SK-MEL-5 (cell line): Measurements from ENCODE around the gene GABBR2. TPM values are rescaled to one million over a fixed set of nuclear protein-coding genes. Genes with fewer than 3 reads are reported as not detected.

ENCODE experiments used
- DNase-seq: peaks from one replicate; pipeline ENCODE4 v3.0.0-alpha.2; 2016; ENCODE audit warnings: low read depth, low spot score
- in situ Hi-C: cut with HindIII; loops from 2 replicates; pipeline ENCODE4 v1.10.0; 2016; ENCODE audit warnings: low sequenced_read_pairs, high pct_unique_total_duplicates, low pct_unique_long_range_greater_than_20kb
- total RNA-seq: library from RNA; depleted of rRNA; stranded (reverse); fragments of >200 nt; shearing (Covaris generic); gene quantifications from 2 replicates; pipeline ENCODE4 v1.2.3, GENCODE V29; 2014

GABBR2 gene
- total RNA-seq, 1 experiment from 2014 or later = 0.50 TPM

DNA sequence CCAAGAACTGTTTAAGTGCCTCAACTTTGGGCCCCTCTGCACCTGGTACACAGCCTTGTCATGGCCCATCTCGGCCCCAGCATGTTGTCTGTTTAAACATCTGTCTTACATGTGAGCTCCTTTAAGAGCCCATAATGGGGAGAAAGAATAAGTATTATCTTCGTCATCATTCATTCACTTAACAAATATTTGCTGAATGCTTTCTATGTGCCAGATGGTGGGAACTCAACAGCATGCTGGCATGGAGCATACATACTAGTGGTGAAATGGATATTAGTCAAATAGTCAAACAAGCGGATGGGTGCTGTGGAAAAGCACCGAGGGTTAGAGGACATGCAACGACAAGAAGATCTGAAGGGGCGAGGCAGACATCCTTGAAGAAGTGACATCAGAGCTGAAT lies 54.5 kb downstream of the GABBR2 start:
- DNase-seq = no peak
- in situ Hi-C loops = no loop called here

DNA sequence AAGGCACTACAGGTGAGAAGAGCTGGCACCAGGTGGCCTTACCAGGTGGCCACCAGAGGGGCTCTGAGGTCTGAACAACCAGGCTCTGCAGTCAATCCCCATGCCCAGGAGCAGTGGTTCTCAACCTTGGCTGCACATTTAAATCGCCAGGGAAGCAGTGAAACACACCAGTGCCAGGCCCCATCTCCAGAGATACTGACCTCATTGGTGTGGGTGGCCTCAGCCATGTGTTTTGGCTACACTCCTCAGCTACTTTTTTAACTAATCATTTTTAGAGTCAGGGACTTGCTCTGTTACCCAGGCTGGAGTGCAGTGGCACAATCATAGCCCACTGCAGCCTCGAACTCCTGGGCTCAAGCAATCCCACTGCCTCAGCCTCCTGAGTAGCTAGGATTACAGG lies 56.0 kb downstream of the GABBR2 start:
- no peak for DNase-seq
- in situ Hi-C loops = no loop called here

DNA sequence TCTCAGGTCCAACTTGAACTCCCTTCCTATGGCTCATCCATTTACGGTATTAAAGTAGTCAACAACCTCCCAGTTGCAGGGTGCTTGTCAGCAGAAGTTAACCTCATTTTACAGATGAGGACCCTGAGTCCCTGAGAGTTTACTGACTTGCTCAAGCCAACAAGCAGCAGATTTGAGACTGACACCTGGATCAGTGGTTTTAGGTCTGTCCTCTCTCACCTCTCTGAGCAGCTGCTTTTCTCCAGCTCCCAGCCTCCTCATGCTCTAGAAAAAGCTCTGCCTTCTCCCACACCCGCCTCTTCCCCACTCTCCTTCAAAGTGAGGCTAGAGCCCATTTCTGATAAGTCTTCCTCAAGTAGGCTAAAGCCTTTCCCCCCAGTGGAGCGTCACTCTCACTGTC lies 56.4 kb downstream of the GABBR2 start:
- in situ Hi-C loops = no loop called here
- DNase-seq = no peak

DNA sequence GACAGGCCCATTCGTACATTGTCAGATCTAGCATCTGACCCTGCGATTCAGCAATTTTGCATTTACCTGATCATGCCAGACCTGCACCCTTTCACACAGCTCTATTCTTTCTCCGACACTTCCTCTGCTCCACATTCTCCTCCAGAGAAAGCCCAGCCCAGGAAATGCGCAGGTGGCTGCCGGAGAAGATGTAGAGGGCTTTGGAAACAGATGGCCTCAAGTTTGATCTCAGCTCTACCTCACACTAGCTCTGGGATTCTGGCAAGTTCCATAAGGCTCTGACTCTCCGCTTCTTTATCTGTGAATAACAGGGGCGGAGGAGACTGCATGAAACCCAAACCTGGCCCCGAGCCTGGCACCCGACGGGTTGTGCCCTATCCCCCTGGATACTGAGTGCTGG lies 61.5 kb downstream of the GABBR2 start:
- no peak for DNase-seq
- in situ Hi-C loops = no loop called here

DNA sequence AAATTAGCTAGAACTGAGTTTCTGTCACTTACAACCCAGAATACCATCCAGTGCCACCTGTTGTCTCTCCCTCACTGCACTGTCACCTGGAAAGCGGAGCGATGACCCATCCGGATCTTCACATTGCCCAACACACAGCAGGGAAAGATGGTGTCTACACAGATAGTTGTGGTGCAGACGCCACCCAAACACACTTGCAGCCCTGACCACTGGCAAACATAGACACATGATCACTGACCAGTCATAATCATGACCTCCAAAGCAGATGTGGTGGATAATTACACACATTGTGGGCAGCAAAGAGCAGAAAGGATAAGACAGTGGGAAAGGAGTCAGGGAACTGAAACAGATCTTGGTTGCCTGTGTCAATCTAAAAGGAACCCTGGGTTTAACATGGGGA lies 64.7 kb downstream of the GABBR2 start:
- in situ Hi-C loops = no loop called here
- no peak for DNase-seq

DNA sequence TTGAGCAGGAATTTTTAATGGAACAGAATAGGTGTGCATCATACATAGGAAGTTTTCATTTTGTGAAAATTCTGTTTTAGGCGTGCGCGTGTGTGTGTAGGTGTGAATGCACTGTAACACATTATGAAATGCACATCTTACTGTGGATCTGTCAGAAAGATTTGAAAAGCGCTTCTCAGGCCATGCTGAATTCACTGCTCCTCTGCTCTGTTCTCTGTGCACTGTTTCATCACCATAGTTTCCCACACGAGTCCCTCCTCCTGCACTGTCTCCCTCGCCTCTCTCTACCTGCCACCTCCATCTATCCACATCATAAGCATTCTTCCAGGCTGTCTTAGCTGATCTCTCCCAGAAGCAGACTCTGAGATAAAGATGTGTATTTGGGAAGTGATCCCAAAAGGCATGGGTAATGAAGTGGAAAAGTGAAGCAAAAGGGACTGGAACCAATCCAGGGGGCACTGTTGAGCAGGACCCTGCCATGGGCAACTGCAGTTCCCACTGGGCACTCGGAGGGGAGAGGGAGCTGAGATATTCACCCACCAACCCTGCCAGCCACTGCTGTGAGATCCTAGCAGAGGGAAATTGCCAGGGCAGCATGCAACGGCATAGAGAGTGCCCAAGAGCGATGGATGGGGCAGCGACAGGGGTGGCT lies 65.9 kb downstream of the GABBR2 start:
- peak; percentile 25 for DNase-seq
- in situ Hi-C loops = no loop called here

DNA sequence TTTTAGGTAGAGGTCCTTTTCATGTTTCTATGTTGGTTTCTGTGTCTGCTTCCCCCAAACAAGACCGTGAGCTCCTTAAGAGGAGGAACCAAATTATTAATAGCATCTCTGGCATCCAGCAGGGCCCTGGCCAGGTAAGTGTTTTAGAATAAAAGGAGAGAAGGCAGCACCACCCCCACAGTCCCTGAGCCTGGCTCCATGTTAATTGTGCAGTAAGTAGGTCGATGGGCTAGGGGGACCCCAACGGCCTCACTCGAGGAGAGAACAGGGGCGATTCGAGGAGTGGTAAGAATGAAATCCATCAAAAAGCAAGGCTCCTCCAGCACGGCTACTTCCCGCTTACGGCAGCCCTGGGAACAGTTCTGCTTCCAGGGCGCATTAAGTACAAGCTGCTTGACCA lies 67.0 kb downstream of the GABBR2 start:
- no peak for DNase-seq
- in situ Hi-C loops = no loop called here

DNA sequence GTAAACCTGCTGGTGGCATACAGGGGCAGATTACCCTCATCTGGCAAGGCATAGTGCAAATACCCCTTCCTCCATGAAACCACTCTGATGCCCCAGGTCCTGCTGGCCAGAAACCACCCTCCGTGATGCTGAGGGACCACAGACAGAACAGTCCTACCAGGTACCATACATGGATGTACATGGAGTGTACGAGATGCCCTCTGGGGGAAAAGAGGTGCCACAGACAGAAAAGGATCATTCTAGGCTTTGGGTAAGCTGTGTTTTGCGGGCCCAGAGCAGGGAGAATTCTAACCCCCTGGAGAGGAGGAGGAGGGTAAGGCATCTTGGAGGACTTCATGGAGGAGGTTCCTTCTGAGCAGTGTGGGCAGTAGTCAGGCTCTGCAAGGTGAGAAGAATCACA lies 68.3 kb downstream of the GABBR2 start:
- in situ Hi-C loops = no loop called here
- DNase-seq = no peak

DNA sequence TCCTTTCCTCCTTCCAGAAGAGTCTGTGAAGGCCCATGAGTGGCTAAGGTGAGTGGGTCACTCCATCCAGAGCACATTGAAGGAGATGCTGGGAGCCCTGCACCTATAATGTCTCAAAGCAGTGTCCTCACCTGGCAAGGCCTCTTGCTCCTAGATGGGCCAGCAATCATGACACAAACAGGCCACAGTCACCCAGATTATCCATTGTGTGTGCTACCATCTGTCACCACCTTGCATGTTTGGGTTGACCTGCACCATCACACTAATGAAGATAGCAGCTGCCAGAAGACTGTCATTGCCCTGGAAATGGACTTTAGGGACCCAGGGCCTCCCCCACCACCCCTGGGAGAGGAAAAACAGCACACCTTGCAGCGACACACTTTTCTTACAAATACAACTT lies 69.6 kb downstream of the GABBR2 start:
- in situ Hi-C loops = no loop called here
- DNase-seq = no peak

DNA sequence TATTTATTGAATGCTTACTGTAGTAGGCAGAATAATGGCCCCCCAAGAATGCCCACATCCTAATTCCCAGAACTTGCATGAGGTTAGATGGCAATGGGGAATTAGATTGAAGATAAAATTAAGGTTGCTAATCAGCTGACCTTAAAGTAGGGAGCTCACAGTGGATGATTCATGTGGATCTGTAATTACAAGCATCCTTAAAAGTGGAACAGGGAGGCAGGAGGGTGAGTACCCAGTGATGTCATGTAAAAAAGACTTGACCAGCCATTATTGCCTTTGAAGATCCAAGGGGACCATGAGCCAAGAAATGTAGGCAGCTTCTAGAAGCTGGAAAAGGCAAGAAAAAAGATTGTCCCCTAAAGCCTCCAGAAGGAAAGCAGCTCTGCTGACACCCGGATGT lies 71.4 kb downstream of the GABBR2 start:
- no peak for DNase-seq
- in situ Hi-C loops = no loop called here

DNA sequence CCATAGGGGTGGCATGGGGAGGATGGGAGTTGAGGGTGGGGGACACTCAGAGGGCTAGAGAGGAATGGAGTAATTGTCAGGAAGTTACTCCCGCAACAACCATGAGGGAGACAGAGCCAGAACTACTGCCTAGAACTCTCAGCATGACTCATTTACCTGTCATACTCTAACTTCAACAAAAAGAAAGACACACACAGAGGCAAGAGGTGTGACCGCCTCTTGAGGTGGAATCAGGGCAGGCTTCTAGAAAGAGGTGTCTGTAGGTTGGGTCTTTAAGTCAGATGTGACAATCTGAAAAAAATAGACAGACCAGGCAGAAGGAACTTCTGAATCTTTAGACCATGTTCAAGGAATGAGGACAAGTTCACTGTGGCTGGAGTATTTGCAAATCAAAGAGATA lies 73.4 kb downstream of the GABBR2 start:
- DNase-seq = no peak
- in situ Hi-C loops = no loop called here

DNA sequence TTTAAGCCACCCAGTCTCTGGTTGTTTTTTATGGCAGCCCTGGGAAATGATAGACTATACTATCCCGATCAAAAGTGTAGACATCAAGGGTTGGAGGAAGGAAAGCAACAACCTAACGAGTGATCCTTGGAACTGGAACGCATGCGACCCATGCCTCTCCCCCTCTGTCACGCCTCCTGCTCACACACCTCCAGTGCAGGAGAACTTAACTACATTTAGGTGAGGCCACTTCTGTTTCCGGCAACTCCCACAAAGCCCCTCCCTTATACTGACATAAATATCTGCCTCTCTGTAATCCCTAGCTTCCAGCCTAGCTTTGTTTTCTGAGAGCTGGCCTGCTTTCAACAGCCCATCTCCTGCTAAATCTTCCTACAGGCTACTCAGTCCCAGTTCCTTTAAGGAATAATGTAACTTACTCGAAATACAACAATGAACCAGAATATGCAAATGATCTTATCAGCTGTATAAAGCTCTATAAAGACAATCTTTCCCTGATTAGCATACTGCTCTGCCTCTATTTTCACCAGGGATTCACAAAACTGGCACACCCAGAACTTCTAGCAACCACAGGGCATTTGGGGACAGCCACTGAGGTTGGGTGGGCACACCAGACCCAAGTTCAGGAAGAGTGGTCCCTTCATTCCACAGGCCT lies 73.9 kb downstream of the GABBR2 start:
- DNase-seq = no peak
- in situ Hi-C loops = no loop called here

DNA sequence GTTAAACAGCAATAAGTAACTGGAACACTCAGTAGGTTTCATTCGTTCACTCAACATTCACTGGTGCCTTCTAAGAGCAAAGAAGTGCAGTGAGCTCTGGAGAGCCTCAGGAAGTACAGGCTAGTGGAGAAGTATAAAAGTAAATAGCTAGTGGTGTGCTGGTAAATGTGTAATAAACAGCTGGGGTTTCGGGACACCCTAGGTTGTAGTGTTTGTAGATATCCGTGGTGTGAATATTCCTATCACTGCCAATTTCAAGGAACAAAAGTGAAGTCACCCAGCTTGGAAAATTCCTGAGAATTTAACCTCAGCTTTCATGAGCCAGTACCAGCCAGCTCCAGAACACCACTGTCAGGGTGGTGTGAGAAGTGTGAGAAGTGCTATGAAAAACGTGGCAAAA lies 75.9 kb downstream of the GABBR2 start:
- DNase-seq = no peak
- in situ Hi-C loops = no loop called here

DNA sequence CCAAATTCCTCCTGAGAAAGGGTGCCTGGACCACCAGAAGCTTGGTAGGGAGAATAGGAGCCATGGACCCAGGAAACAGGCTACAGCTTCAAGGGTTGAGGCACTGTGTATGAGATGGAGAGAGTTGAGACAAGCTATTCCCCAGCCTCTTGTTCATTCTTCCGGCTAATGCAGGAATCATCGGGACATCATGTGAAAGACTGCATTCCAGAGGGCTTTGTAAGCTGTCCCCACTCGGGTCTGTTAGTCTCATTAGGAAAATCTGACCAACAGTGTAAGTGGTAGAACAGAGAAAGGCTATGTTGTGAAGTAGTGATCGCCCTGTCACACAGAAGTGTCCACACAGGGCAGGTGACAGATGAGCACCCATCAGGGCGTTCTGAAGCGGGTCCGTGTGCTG lies 81.4 kb downstream of the GABBR2 start:
- in situ Hi-C loops = no loop called here
- DNase-seq = peak; percentile 12

DNA sequence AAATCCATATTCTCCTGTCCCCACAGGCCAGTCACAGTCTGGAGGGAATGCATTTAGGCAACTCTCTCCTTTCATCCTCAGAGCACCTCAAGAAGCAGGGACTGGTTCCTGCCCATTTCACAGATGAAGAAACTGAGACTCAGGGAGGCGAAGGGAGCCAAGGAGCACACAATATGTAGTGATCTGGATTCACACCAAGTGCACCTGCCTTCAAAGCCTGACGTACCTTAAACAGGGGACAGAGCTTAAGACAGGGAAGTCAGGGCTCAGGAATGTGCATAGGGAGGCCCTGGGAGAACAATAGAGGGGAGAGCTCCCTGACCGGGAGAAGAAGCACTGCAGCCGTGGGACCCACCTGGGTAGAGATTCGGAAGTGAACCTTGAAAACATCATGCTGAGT lies 83.0 kb downstream of the GABBR2 start:
- DNase-seq = no peak

DNA sequence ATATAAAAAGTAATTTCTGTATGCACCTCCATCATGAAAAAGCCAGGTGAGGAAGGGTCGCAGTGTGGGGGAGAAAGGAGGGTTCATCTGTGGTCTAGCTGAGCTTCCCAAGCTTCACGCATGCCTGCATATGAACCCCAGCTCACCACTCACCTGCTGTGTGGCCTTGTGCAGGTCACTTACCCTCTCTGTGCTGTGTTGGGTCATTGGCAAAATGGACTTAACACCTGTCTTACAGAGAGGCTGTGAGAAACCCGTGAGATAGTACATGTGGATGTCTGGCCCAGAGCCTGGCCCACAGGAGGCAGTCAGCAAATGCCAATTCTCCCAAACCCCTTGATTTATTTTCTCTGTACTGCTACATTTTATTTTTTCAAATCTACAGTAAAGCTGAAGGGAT lies 88.9 kb downstream of the GABBR2 start:
- DNase-seq = no peak
- in situ Hi-C loops = no loop called here

More for the DNA sequence above, 83.0 kb downstream of the GABBR2 start:
- in situ Hi-C loops = no loop called here

DNA sequence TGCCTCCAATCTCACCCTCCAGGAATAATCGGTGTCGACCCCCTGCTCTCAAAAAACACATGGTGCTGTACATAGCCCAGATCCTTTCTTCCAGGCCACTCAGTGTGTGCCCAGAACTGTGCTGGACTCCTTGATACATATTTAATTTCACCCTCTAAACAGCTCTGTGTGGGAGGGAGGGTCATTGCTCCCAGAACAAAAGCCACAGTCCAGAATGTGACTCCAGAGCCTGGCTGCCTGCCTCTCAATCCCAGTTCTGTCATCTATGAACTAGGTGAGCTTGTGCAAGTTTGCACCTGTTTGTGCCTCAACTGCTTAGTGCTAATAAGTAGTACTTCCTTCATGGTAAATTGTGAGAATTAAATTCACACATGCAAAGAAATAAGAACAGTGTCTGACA lies 93.1 kb downstream of the GABBR2 start:
- in situ Hi-C loops = no loop called here
- DNase-seq = no peak

DNA sequence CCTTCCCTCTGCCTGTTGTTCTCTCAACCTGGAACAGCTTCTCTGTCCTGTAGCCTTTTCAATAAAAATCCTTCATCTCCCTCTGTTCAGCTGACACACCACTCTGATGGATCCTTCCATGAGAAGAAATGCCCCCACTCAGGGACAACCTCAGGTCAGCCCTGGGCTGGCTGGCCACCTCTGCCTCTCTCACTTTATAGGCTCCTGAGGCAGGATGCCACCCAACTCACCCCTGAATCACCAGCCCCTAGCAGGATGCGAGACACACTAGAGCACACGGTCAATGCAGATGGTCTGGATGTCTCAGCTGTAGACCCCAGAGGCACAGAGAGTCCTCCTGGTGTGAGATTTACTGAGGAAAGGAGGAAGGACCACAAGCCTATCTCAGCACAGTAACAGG lies 93.8 kb downstream of the GABBR2 start:
- in situ Hi-C loops = no loop called here
- DNase-seq = no peak

DNA sequence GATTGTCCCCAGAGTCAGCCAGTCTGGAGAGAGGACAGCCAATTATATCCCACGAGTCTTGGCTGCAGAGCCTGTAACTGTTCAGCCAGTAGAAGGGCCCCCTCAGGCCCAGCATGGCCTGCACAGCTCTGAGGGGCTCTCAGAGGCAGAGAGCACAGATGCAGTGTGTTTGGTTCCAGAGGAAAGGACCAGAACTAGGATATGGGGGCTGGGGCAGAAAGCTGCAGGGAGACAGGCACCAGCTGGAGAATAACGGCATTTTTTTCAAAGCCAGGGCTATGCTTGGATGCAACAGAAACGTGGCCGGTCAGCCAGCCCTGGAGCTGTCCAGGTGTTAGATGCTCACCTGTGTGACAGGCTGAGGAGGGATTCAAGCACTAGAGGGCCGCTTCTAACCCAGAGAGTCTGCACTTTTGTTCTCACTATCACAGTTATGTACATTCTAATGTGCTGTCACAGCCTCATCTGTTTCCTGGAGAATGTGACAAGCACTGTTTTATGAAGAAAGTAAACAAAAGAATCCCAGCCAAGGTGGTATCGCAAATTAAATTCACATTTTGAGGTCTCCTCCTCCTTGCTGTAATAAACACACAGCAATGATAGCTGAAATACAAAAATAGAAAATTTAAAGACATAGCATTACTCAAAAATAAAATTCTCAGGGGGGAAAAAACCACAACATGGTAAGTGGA lies 96.5 kb downstream of the GABBR2 start:
- DNase-seq = no peak
- in situ Hi-C loops = no loop called here
